NCI-H1417 (cell line): ENCODE measurements around the gene NUDT2.

Source experiments
- DNase-seq, 3 experiments: peaks; one replicate each; lab custom pipeline; 2025; lab: John Stamatoyannopoulos, UW

NUDT2 gene

GRCh38 chr9:34385561-34386230, 56.3 kb downstream of the NUDT2 start:
- no peak for DNase-seq

- DNase-seq: no peak
Measured at GRCh38 chr9:34386656-34387055, 57.3 kb downstream of the NUDT2 start.

GRCh38 chr9:34387239-34387638, 57.9 kb downstream of the NUDT2 start:
- no peak for DNase-seq

DNA sequence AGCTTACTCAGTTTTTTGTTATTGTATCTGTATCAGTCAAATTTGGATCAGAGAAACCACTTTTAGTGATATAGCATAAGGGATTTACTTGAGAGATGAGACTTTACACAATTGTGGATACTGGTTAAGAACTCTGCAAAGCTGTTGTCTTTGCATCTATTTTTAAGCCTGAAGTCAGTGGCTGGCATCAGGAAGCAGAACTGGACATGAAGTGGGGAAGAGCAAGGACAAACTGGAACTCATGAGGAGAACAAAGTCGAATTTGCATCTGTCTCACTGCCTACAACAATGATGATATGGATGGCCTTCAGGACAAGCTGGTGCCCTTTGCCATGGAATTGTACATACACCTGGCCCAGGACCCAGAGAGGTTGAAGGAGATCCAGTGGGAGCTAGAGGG, 63.1 kb downstream of the NUDT2 start:
- DNase-seq: no peak
